ENCODE measurements around the gene IFNGR1.

Gene IFNGR1

GRCh38 chr6:137227871-137228302, 8.7 kb upstream of the IFNGR1 start:
- Histone ChIP-seq H3K4me3 (ENCODE audit: low read depth, low read length) (no peak overlapping the region), H3K4me1 (no peaks in the 10 kb centered on the region), H3K9me3 (no peaks in the 10 kb centered on the region), H3K27me3 (no peaks in the 10 kb centered on the region), H3K36me3 (no peaks in the 10 kb centered on the region)
- DNase-seq: no peak
- TF ChIP-seq CTCF (IDR thresholded peaks at IDR 0.05; ENCODE audit: low read depth, low read length): no peak

DNA sequence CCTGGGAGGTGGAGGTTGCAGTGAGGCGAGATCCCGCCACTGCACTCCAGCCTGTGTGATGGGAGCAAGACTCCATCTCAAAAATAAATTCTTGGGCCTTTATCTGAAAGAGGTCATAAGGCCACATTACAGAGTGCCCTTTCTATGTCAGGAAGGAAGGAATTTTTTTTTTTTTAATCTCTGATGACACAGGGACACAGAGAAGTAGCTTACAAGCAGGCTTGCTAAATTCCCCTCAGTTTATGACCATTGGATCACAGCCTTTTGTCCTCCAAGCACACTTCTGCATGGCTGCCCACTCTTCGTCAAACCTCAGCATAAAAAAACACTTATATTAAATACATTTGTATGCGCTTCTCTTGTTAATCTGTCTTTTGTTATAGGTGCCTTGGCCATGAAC, 7.5 kb upstream of the IFNGR1 start:
- H3K4me1 ChIP-seq: no peaks in the 10 kb centered on the region
- H3K9me3 ChIP-seq: no peaks in the 10 kb centered on the region
- no peak for TF ChIP-seq CTCF (IDR thresholded peaks at IDR 0.05; ENCODE audit: low read depth, low read length)
- H3K36me3 ChIP-seq: no peaks in the 10 kb centered on the region
- no peaks in the 10 kb centered on the region for H3K27me3 ChIP-seq
- no peak overlapping the region for H3K4me3 ChIP-seq (ENCODE audit: low read depth, low read length)
- DNase-seq: no peak

DNA sequence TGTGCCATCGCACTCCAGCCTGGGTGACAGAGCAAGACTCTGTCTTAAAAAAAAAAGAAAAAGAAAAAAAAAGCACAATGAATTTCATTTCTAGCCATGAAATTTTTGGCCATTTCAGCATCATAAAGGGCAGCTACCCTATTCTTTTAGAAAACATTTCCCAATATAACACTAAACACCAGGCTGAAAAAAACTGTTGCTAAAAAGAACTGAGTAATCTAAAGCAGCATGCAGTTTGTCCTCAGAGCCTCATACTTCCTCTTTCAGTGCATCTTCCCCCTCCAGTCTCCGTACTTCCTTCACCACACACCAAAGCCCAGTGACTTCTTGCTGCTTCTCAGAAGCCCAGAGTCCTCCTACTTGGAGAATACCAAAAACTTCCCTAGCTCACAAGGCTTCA, 5.6 kb upstream of the IFNGR1 start:
- Histone ChIP-seq H3K4me3 (ENCODE audit: low read depth, low read length) (no peak overlapping the region), H3K9me3 (no peaks in the 10 kb centered on the region), H3K27me3 (no peaks in the 10 kb centered on the region), H3K4me1 (no peaks in the 10 kb centered on the region), H3K36me3 (no peaks in the 10 kb centered on the region)
- TF ChIP-seq CTCF (IDR thresholded peaks at IDR 0.05; ENCODE audit: low read depth, low read length): no peak
- no peak for DNase-seq

DNA sequence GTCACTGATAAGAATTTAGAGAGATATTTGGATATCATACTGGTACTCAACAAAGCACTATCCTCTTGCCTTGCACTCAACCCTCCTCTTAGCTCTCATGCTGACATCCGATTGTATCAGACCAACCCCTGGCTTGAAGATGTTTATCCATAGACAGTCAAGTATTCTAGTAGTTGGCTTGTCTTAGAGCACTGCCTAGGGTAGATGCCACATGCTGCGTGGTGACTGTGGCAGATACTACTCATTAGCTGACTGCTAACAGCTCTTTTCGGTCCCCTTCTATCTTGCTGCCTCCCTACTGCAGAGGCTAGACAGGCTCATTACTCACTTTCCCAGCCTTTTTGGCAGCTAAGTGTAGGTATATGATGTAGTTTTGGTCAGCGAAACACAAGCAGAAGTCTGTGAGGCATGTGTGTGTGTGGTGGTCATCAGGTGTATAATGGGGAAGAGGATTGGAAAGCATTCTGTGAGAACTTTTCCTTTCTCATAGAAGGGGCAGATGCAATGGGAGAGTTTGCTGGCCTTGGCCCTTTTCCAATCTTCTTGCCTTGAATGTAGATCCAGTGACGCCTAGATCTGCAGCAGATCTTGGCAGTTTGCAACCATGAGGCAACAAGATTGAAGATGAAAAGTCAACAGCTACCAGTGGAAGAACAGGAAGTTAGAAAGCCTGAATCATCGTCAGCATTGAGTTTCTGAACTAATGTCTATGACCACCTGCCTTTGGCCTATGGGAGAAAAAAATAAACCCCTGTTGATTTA, 4.4 kb upstream of the IFNGR1 start:
- no peak for DNase-seq
- no peak for TF ChIP-seq CTCF (IDR thresholded peaks at IDR 0.05; ENCODE audit: low read depth, low read length)

DNA sequence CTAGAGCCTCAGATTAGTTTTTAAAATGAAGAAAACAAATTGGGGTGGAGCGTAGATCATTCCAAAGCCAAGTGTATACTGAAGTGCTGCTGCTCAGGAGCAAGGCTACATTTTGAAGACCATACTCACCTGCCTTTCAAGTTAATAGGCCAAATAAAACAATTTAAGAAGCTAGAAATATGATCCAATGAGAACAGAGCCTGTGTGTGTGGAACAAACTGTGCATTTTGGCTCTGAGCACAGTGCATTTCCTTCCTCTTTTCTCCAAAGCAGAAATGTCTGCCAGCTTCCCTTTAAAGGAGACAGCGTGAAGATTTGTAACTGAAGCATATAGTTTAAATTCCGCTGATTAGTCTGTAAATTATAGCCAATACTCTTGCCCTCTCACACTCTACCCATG, 3.2 kb upstream of the IFNGR1 start:
- DNase-seq: no peak
- Histone ChIP-seq H3K9me3 (no peaks in the 10 kb centered on the region), H3K4me1 (no peaks in the 10 kb centered on the region), H3K36me3 (no peaks in the 10 kb centered on the region), H3K27me3 (no peaks in the 10 kb centered on the region), H3K4me3 (ENCODE audit: low read depth, low read length) (no peak overlapping the region)
- TF ChIP-seq CTCF (IDR thresholded peaks at IDR 0.05; ENCODE audit: low read depth, low read length): no peak

More for the DNA sequence above, 4.4 kb upstream of the IFNGR1 start:
- Histone ChIP-seq H3K36me3 (no peaks in the 10 kb centered on the region), H3K27me3 (no peaks in the 10 kb centered on the region), H3K4me1 (no peaks in the 10 kb centered on the region), H3K4me3 (ENCODE audit: low read depth, low read length) (no peak overlapping the region), H3K9me3 (no peaks in the 10 kb centered on the region)

DNA sequence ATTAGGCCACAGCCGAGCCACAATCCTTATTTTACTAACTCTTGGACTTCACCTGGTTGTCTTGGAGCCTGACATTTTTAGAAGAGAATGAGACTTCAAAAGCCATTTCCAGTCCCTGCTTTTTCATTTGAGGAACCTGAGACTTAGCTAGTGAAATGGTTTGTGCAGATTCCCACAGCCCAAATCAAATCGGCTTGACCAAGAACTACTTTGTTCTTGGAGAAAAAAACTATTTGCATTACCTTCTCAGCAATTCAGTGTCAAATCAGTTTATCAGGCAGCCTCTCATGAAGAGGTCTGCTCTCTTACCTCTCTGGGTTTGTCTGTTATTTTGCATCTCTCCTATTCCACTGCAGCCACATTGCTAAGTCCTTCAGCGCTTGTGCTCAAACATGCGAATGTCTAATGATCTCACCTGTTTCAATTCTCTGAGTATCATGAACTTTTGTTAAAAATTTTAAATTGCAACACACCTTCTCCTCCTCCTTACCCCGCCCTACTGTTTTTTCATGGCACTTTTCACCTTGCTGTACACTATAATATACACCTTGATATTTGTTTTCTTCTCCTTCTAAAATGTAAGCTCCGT, 573 bp upstream of the IFNGR1 start:
- DNase-seq: no peak
- H3K27me3 ChIP-seq: no peaks in the 10 kb centered on the region
- peak overlapping the region; percentile 96 for H3K4me3 ChIP-seq (ENCODE audit: low read depth, low read length)
- no peak for TF ChIP-seq CTCF (IDR thresholded peaks at IDR 0.05; ENCODE audit: low read depth, low read length)
- H3K36me3 ChIP-seq: peaks cover 4% of the 10 kb centered on the region; the same call in 1 of the 2 replicates
- no peaks in the 10 kb centered on the region for H3K9me3 ChIP-seq
- no peaks in the 10 kb centered on the region for H3K4me1 ChIP-seq
